A673 (cell line): ENCODE measurements around the gene ABCA13. TPM values are rescaled to one million over a fixed set of nuclear protein-coding genes. Genes with fewer than 3 reads are reported as not detected.

Source experiments
- BruUV-seq: library from RNA; stranded (reverse); fragments of 400-500 nt; replicated peaks from 2 replicates; lab custom pipeline; 2021; lab: Mats Ljungman, UMichigan
- CTCF ChIA-PET: fragments of 300-600 bp; sonication (Branson Sonifier 250); formaldehyde crosslinking; loops from one replicate; lab custom pipeline; 2022; ENCODE audit warnings: antibody characterized with exemption; lab: Charles Lee
- POLR2A ChIA-PET: fragments of 300-600 bp; sonication (Branson Sonifier 250); formaldehyde crosslinking; loops from one replicate; lab custom pipeline; 2022; ENCODE audit warnings: antibody characterized with exemption; ENCODE audit not compliant: low non-redundant PET; lab: Charles Lee
- DNase-seq: peaks from one replicate; pipeline ENCODE4 v3.0.0-alpha.2; 2015; ENCODE audit warnings: low spot score
- H3K27ac ChIP-seq: fragments of 200-600 bp; sonication (generic); 2 replicates; pipeline ENCODE4 v1.5.1; 2016; ENCODE audit warnings: mixed run types, low read depth, mild to moderate bottlenecking, mixed read lengths, antibody characterized with exemption, low read length; ENCODE audit not compliant: poor library complexity, severe bottlenecking
- H3K27me3 ChIP-seq: fragments of 200-600 bp; sonication (generic); replicated peaks from 2 replicates; pipeline ENCODE4 v1.6.1; 2017; ENCODE audit warnings: mixed run types, low read depth, mild to moderate bottlenecking, mixed read lengths, antibody characterized with exemption, low read length; ENCODE audit not compliant: insufficient read depth, poor library complexity
- H3K36me3 ChIP-seq: fragments of 200-600 bp; sonication (generic); 2 replicates; pipeline ENCODE4 v1.6.1; 2016; ENCODE audit warnings: mixed run types, mild to moderate bottlenecking, mixed read lengths, antibody characterized with exemption, low read length; ENCODE audit not compliant: insufficient read depth, poor library complexity, severe bottlenecking
- H3K4me1 ChIP-seq: fragments of 200-600 bp; sonication (generic); 2 replicates; pipeline ENCODE4 v1.6.1; 2017; ENCODE audit warnings: mixed run types, mild to moderate bottlenecking, mixed read lengths, antibody characterized with exemption, low read length; ENCODE audit not compliant: insufficient read depth, poor library complexity, severe bottlenecking
- H3K4me3 ChIP-seq: fragments of 200-600 bp; sonication (generic); 2 replicates; pipeline ENCODE4 v1.5.1; 2016; ENCODE audit warnings: low read depth, mixed run types, mild to moderate bottlenecking, mixed read lengths, low read length; ENCODE audit not compliant: poor library complexity, severe bottlenecking
- H3K9me3 ChIP-seq: fragments of 200-600 bp; sonication (generic); 2 replicates; pipeline ENCODE4 v1.6.1; 2016; ENCODE audit warnings: mixed run types, low read depth, mild to moderate bottlenecking, mixed read lengths, antibody characterized with exemption, low read length; ENCODE audit not compliant: poor library complexity, severe bottlenecking
- CTCF ChIP-seq: fragments of 300-800, 200-600 bp; sonication (generic); conservative IDR thresholded peaks from 2 replicates; pipeline ENCODE4 v1.5.1; 2017; ENCODE audit warnings: low read depth, mild to moderate bottlenecking, antibody characterized with exemption, low read length, moderate library complexity, mixed read lengths
- EZH2 ChIP-seq: fragments of 200-600 bp; sonication (generic); IDR thresholded peaks from 2 replicates; pipeline ENCODE4 v1.6.1; 2017; ENCODE audit warnings: borderline replicate concordance, low read depth, mild to moderate bottlenecking, mixed read lengths, antibody characterized with exemption, low read length; ENCODE audit not compliant: poor library complexity, severe bottlenecking
- intact Hi-C: fragments of 100-400 bp; cut with micrococcal nuclease; formaldehyde crosslinking; loops from one replicate; pipeline ENCODE4 v1.10.0; 2022; ENCODE audit not compliant: unreplicated experiment
- total RNA-seq: library from RNA; stranded (reverse); gene quantifications from 2 replicates; pipeline ENCODE4 v1.2.3, GENCODE V29; 2021

ABCA13 gene
- total RNA-seq, 1 experiment from 2014 or later: 15.6 TPM

DNA sequence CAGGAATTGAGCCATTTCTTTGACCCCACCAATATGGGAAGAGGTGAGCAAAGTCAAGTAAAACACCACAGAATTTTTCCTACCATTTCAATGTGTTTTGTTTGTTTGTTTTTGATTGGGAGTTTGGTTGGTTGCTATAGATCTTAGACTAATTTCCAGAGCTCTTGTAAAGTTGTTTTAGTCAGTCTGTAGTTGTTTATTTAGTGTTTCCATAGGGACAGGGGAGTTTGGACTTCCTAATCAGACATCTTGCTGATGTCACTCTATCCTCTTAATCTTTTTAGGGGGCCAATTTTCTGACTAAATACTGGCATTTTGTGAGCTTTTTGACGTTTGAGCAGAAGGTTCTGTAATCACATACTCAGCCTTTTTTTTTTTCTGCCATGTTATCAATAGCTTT lies 266.9 kb downstream of the ABCA13 start:
- no peak overlapping the region for H3K27ac ChIP-seq
- H3K36me3 ChIP-seq: no peaks in the 10 kb centered on the region
- no TSS peak for BruUV-seq
- H3K27me3 ChIP-seq: no peaks in the 10 kb centered on the region
- no peaks in the 10 kb centered on the region for H3K4me1 ChIP-seq
- CTCF ChIA-PET: no interaction called here
- POLR2A ChIA-PET: no interaction called here
- TF ChIP-seq CTCF (no peak), EZH2 (no peak)
- H3K4me3 ChIP-seq: no peak overlapping the region
- intact Hi-C loops: no loop called here
- H3K9me3 ChIP-seq: peaks cover 10% of the 10 kb centered on the region
- DNase-seq: no peak

DNA sequence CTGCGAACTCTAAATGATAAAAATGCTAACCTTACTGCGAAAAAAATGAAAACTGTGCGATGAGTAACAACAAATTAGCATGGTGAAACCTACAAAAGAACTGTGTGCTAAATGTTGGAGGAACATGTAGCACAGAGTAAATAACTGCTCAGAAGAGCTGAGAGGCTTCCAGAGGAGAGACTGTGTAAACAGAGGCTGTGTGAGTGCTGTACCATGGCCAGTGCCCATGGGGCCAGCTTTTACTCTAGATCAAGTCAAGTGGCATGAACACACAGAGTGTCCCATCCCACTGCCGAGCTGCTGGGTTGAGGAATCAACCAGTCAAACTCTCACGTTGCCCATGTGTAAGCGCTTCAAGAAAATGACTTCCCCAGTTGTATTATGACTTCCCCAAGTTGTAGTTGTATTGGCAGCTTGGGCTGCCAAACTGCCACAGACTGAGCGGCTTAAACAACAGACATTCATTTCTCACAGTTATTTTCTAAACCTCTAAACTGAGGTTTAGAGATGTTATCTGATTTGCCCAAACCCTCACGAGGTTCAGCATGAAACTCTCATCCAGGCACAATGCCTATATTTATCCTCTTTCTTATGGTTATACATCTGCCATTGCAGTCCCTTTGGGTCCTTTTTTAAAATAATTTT lies 270.7 kb downstream of the ABCA13 start:
- Histone ChIP-seq H3K36me3 (no peaks in the 10 kb centered on the region), H3K4me1 (no peaks in the 10 kb centered on the region), H3K9me3 (no peaks in the 10 kb centered on the region), H3K4me3 (no peak overlapping the region), H3K27ac (no peak overlapping the region), H3K27me3 (no peaks in the 10 kb centered on the region)
- intact Hi-C loops: no loop called here
- CTCF ChIA-PET: no interaction called here
- DNase-seq: no peak
- POLR2A ChIA-PET: no interaction called here
- BruUV-seq: no TSS peak
- no peak for TF ChIP-seq CTCF
- TF ChIP-seq EZH2: no peak

GRCh38 chr7:48443051-48443450 lies 271.8 kb downstream of the ABCA13 start:
- no TSS peak for BruUV-seq
- no peak for TF ChIP-seq EZH2
- no peak for TF ChIP-seq CTCF
- H3K9me3 ChIP-seq: no peaks in the 10 kb centered on the region
- H3K27me3 ChIP-seq: no peaks in the 10 kb centered on the region
- DNase-seq: no peak
- H3K4me1 ChIP-seq: no peaks in the 10 kb centered on the region
- intact Hi-C loops: no loop called here
- no peak overlapping the region for H3K4me3 ChIP-seq
- H3K27ac ChIP-seq: no peak overlapping the region
- ChIA-PET CTCF (no interaction called here), POLR2A (no interaction called here)
- no peaks in the 10 kb centered on the region for H3K36me3 ChIP-seq
